Suppressor macrophage (primary cell): Measurements from ENCODE around the gene PLEKHA7.
"Not testable (repeated sequence)": the region's sequence is repeated elsewhere in the genome, so short reads cannot be mapped to it uniquely, and the experiment has no call there.

Experiments used
- DNase-seq, 4 experiments: peaks; one replicate each; pipeline ENCODE4 v3.0.0-alpha.2; 2020 to 2022

Gene PLEKHA7

GRCh38 chr11:16977136-16977993 is 36.8 kb downstream of the PLEKHA7 start:
- no peak for DNase-seq

GRCh38 chr11:16976379-16976778 is 37.8 kb downstream of the PLEKHA7 start:
- DNase-seq = no peak

DNA sequence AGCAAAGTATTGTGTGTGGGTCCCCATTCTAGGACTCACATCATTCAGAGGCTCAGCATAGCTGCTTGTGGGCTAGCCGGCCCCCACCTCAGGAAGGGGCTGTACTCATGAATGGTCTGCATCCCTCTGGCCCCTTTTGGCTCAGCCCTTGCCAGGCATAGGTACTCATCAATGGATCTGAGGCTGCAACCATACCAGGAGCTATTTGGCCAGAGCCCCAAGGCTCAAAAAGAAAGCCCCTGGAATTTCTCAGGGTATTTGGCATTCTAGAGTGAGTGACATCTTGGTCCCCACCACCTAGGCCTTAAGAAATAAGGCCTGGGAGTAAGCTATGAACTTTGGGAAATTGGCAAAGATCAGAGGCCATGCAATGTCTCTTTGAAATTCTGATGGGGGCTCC is 38.3 kb downstream of the PLEKHA7 start:
- no peak for DNase-seq

DNA sequence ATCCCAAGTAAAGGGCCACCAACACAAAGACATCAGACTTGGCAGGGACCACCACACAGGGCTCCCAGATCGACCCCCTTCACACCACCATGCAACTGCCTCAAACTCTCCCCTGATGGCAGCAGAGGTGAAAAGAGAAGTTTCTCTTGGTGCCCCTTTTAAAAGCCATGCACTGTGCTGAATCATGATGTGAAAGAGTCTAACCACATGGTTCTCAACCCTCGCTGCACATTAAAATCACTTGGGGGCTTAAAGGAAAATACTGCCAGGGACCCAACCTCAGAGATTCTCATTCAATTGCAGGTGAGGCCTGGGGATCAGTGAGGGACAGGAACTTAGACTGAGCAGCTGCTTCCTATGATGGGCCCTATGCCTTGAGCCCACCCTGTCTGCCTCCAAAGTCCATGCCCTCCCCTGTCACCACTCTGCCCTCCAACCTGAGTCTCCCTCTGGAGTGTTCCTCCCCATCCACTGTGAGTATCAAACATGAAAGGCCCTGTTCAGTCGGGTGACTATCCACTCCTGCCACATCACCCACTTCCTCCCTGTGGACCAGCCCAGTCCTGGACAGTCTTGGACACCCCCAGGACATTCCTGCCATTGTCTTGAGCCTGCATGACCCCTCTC is 40.8 kb downstream of the PLEKHA7 start:
- DNase-seq = no peak

DNA sequence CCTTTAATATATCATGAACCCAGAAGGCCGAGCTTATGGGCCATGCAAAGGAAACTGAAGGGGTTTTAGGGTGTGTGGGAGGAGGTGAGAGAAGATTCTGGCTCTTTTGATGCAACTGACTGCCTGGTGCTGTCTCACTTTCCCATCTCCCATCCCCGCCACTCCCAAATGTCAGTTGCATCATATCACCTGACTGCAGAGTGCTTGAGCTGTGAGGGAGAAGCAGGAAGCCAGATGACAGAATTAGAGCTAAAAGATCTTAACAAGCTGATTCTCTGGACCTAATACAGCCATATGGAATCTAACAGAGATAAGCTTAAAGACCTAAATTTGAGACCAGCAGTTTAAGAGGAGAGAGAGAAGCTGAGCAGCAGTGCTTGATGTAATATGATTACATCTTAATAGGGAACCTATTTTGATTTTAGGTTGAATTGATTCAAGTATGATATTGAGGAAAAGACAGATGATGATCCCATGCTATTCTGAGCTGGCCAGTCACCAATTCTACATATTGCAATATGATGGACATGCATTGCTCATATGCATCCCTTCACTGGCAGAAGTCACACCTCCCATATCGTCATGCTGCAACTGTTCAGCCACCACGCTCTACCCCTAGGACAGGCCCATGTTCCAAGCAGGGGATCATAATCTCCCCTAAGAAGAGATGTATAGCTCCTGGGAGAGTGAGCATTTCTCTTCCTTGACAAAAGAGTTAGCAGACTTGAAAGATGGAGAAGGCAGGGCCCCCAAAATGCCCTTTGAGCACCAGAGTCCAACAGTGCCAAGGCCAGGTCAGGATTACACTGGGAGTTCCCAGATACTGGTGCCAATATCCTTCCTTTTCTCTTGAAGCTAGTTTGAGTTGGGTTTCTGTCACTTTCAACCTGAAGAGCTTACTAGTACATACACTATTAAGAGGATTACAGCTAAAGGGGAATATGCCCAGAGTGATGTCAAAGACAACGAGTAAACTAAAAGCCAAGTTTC is 44.9 kb downstream of the PLEKHA7 start:
- peak; percentile 10 to 48 (median 24) for DNase-seq

GRCh38 chr11:16968196-16968595 is 46.0 kb downstream of the PLEKHA7 start:
- no peak for DNase-seq

DNA sequence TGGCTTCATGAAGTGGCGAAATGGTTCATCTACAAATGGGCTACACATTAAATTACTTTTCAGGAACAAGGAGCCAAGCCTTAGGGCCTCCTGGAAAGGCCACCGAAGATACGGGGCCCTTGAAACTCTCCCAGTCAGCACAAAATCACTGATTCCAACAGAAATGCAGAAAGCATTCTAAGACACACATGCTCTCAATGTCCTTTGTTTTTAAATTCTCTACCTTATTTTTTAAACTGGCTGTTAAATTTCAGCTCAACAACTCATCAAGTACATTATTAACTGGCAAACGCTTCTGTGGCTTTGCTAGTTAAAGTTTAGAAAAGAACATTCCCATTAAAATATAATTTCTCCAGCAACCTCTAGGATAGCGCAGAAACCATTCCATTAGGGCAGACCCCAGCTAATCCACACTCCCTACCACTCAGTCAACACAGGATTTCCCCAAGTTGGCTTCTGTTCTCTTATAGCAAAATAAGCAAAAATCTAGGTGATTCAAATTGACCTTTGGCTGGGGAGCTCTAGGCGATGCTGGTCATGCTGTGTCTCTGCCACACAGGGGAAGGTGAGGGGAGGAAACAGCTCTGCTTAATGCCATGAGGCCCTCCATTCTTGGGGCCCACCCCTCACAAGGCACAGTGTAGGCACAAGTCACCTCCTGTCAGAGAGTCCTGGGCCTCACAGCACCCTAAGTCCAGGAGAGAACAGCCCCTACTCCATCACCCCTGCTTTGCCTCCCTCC is 47.1 kb downstream of the PLEKHA7 start:
- no peak for DNase-seq

- no peak for DNase-seq
Observed at GRCh38 chr11:16964501-16964900, 49.7 kb downstream of the PLEKHA7 start.

DNA sequence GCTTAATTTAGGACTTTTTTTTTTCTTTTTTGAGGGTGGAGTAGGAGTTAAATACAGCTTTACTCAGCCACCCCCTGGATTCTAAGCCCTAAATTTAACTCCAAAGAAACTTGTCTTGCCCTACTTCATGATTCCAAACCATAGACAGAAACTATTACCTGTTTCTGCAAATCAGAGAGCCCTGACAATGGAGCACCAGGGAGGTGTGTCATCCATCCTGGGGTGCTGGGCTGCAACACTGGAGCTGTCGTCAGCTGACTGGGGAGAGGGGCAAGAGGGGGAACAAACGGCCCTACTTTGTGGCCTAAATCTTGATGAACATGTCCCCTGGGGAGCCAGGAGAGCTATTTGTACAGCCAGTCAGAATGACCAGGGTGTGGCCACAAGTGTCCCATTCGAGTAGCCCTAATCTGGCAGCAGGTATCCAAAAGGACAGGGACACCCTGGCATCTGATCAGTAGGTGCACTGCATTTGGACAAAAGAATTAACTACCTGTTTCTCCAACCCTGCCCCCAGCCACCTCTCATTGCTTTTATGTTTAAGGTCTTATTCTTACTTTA is 50.8 kb downstream of the PLEKHA7 start:
- no peak for DNase-seq

- not testable (repeated sequence) for DNase-seq
Observed at GRCh38 chr11:16962589-16962988, 51.6 kb downstream of the PLEKHA7 start.

DNA sequence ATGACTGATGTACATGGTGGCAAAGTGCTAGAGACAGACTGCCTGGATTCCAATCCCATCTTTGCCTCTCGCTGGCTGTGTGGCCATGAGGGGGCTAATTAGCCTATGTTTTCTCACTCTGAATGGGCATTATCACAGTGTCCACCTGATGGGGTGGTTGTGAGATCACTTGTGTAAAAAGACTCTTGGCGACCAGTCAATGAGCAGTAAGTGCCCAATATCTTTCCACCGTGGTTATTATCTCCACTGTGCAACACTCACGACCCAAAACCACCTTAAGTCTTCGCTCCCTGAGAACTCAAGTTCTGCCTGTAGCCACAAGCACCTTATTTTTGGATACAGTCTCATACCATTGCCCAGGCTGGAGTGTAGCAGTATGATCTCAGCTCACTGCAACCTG is 52.1 kb downstream of the PLEKHA7 start:
- DNase-seq = no peak

DNA sequence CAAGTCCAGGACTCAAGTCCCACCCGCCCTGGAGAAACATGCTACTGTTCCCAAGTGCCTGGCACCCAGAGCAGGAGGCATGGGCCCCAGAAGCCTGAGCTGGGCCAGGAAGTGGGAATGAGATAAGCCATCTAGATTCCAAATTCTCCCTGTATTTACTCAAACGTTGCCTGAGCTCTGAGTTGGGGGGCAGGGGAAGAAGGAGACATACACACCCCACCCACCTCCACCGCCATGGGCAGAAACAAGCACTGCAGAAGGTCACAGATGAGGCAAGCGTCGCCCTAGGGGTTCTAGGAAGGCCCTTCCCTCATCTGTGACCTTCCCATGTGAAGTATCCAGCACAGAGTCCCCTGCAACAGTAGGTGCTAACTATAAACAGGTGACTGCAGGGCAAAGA is 54.0 kb downstream of the PLEKHA7 start:
- DNase-seq = no peak

- DNase-seq = no peak
Observed at GRCh38 chr11:16959602-16960001, 54.6 kb downstream of the PLEKHA7 start.

GRCh38 chr11:16958833-16959232 is 55.4 kb downstream of the PLEKHA7 start:
- no peak for DNase-seq

DNA sequence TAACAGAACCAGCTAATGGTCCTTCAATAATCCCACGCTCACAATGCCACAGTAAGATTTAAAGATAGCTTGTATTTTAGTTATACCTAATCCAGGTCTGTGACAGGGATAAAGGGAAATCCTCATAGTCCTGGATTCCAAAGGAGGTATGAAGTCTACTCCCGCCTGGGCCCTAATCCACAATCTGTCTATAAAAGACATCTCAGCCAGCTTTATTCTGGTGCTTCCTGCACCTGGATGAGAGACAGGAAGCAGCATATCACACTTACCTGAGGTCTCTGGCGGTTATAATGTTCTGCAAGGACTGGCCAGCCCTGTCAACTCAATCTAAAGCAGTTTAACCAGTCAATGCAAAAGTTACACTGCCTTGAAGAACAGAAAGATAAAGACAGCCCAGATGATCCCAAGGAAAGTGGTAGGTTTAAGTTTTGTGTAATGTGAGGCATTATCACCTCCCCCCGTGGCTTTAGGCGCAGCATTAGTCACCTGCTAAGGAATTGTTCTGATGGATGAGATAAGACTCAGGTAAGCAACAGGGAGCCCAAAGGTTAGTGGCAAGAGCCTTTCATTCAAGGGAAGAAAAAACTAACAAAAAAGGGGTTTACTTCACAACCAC is 57.6 kb downstream of the PLEKHA7 start:
- DNase-seq = no peak

- DNase-seq = no peak
Observed at GRCh38 chr11:16953663-16954062, 60.6 kb downstream of the PLEKHA7 start.

GRCh38 chr11:16946477-16947282 is 67.5 kb downstream of the PLEKHA7 start:
- DNase-seq = no peak

DNA sequence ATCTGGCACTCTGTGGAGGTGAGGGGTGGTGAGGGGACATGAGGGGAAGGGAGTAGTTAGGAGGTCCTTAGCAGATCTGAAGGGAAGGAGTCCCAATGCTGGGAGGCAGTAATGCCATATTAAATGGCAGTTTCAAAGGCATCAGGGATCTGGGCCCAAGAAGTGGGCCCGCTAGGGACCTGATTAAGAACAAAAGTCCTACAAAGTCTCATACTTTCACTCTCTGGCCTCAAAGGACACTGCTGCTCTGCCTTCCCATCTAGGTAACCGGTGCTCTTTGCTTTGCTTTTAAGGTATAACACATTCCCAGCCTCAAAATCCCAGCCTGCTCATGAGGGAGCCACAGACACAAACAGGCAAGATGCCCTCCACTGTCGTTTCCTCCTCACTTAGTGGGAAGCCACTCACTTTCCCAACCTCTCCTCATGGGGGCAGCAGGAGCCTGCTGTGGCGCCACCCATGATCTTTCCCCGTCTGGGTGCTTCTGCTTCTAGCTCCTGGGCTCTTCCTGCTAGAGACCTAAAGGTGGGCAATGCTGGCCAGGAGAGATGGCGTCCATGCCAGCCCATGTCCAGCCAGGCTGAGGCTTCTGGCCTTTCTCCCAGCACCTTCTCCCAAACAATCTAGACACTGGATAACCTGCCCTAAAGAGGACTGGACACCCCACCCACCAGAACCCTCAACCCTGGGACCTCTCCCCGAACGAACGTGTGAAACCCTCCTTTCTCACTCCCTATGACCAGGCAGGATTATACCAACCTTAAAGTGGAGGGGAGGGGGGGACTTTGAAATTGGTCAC is 68.3 kb downstream of the PLEKHA7 start:
- DNase-seq = peak; percentile 61 to 79 (median 69)

GRCh38 chr11:16942911-16943310 is 71.3 kb downstream of the PLEKHA7 start:
- DNase-seq = no peak

DNA sequence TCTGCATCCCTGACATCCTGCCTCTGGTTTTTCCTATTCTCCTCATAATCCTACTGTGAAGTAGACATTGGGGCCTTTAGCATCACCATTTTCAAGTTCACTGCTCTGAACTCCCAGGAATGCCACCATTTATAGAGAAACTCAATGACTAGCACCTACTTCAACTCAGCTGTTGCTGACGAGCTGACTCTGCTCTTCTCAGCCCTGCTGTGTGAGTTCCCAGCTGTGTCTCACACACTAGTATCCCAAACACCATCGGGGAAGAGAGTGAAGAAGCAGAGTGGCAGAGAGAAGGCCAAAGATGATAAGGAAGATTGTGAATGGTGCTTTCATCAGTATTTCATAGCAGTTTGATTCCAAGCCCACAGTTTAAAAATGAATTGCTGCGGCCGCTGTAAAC is 71.9 kb downstream of the PLEKHA7 start:
- no peak for DNase-seq
